RPMI8226 (cell line): ENCODE data around the gene SCUBE2.

Experiments
- DNase-seq: peaks from one replicate; pipeline ENCODE4 v3.0.0-alpha.2; 2015

The SCUBE2 gene

GRCh38 chr11:9091044-9091922 lies at the start of gene SCUBE2:
TSS of gene SCUBE2 (minus strand) at chr11:9091599. CDS start at chr11:9091528, 71 bp downstream.
- no peak for DNase-seq

- DNase-seq: no peak
Measured at GRCh38 chr11:9141186-9141585, 49.8 kb upstream of the SCUBE2 start.

- DNase-seq: no peak
Measured at GRCh38 chr11:9139628-9140357, 48.4 kb upstream of the SCUBE2 start.

GRCh38 chr11:9138612-9139579 lies 47.5 kb upstream of the SCUBE2 start:
- no peak for DNase-seq

- no peak for DNase-seq
Measured at GRCh38 chr11:9138133-9138453, 46.7 kb upstream of the SCUBE2 start.

GRCh38 chr11:9137293-9138132 lies 46.1 kb upstream of the SCUBE2 start:
- DNase-seq: peak; percentile 60

- no peak for DNase-seq
Measured at GRCh38 chr11:9136741-9137140, 45.3 kb upstream of the SCUBE2 start.

- no peak for DNase-seq
Measured at GRCh38 chr11:9133956-9134355, 42.6 kb upstream of the SCUBE2 start.

GRCh38 chr11:9132203-9132878 lies 40.9 kb upstream of the SCUBE2 start:
- no peak for DNase-seq

GRCh38 chr11:9130297-9130696 lies 38.9 kb upstream of the SCUBE2 start:
- DNase-seq: no peak

GRCh38 chr11:9126636-9127035 lies 35.2 kb upstream of the SCUBE2 start:
- DNase-seq: no peak

GRCh38 chr11:9125185-9125886 lies 33.9 kb upstream of the SCUBE2 start:
- DNase-seq: no peak

- no peak for DNase-seq
Measured at GRCh38 chr11:9123595-9124304, 32.4 kb upstream of the SCUBE2 start.

GRCh38 chr11:9121469-9121796 lies 30.0 kb upstream of the SCUBE2 start:
- DNase-seq: no peak

- DNase-seq: no peak
Measured at GRCh38 chr11:9120664-9121468, 29.5 kb upstream of the SCUBE2 start.

GRCh38 chr11:9118277-9118676 lies 26.9 kb upstream of the SCUBE2 start:
- no peak for DNase-seq

GRCh38 chr11:9112075-9112474 lies 20.7 kb upstream of the SCUBE2 start:
- no peak for DNase-seq

- no peak for DNase-seq
Measured at GRCh38 chr11:9109858-9110731, 18.7 kb upstream of the SCUBE2 start.
